Measurements from ENCODE around the gene ST7. TPM values are rescaled to one million over a fixed set of nuclear protein-coding genes. Genes with fewer than 3 reads are reported as not detected.
A peak's percentile ranks its signal among the peaks of the same experiment; 100 is the strongest.
"Not testable (repeated sequence)": the region's sequence is repeated elsewhere in the genome, so short reads cannot be mapped to it uniquely, and the experiment has no call there.

The ST7 gene
- total RNA-seq, 1 donor, result 19.9 TPM

- H3K79me2 ChIP-seq (ENCODE audit: insufficient read depth, low read length), result peaks cover 60% of the 10 kb centered on the region
- no peak overlapping the region for H2AFZ ChIP-seq (ENCODE audit: low read length)
These were observed 17.1 kb downstream of the ST7 start for GRCh38 chr7:116970238-116970910.

GRCh38 chr7:116971153-116971552, 17.9 kb downstream of the ST7 start:
- H3K27me3 ChIP-seq (ENCODE audit: insufficient read depth, low read length); H3K36me3 ChIP-seq (ENCODE audit: insufficient read depth, low read length); H3K4me3 ChIP-seq (ENCODE audit: insufficient read depth, low read length); H2AFZ ChIP-seq (ENCODE audit: low read length); DNase-seq (ENCODE audit: insufficient read length, low spot score, missing footprints); H3K4me2 ChIP-seq (ENCODE audit: insufficient read depth, low read length); H3K4me1 ChIP-seq (ENCODE audit: insufficient read depth, low read length); H3K9me3 ChIP-seq (ENCODE audit: low read depth, low read length); H3K27ac ChIP-seq (ENCODE audit: low read depth, low read length): not testable (repeated sequence)
- peaks cover 12% of the 10 kb centered on the region for H4K20me1 ChIP-seq (ENCODE audit: insufficient read depth, low read length)
- H3K79me2 ChIP-seq (ENCODE audit: insufficient read depth, low read length), result peaks cover 58% of the 10 kb centered on the region

More at GRCh38 chr7:116970238-116970910, 17.1 kb downstream of the ST7 start:
- Histone ChIP-seq H4K20me1 (ENCODE audit: insufficient read depth, low read length) (peaks cover 16% of the 10 kb centered on the region), H3K4me3 (ENCODE audit: insufficient read depth, low read length) (no peak overlapping the region), H3K36me3 (ENCODE audit: insufficient read depth, low read length) (no peaks in the 10 kb centered on the region), H3K9me3 (ENCODE audit: low read depth, low read length) (no peaks in the 10 kb centered on the region), H3K27me3 (ENCODE audit: insufficient read depth, low read length) (no peaks in the 10 kb centered on the region), H3K4me1 (ENCODE audit: insufficient read depth, low read length) (no peaks in the 10 kb centered on the region), H3K27ac (ENCODE audit: low read depth, low read length) (no peak overlapping the region), H3K4me2 (ENCODE audit: insufficient read depth, low read length) (no peak overlapping the region)
- no peak for TF ChIP-seq CTCF (IDR thresholded peaks at IDR 0.05; ENCODE audit: extremely low read depth, low read depth, low read length)
- DNase-seq (ENCODE audit: insufficient read length, low spot score, missing footprints), result no peak

- Histone ChIP-seq H3K4me2 (ENCODE audit: insufficient read depth, low read length) (no peak overlapping the region), H4K20me1 (ENCODE audit: insufficient read depth, low read length) (peaks cover 13% of the 10 kb centered on the region), H3K9me3 (ENCODE audit: low read depth, low read length) (no peaks in the 10 kb centered on the region), H3K4me3 (ENCODE audit: insufficient read depth, low read length) (no peak overlapping the region), H2AFZ (ENCODE audit: low read length) (no peak overlapping the region), H3K4me1 (ENCODE audit: insufficient read depth, low read length) (peaks cover under 1% of the 10 kb centered on the region), H3K79me2 (ENCODE audit: insufficient read depth, low read length) (peaks cover 58% of the 10 kb centered on the region), H3K27me3 (ENCODE audit: insufficient read depth, low read length) (no peaks in the 10 kb centered on the region), H3K27ac (ENCODE audit: low read depth, low read length) (no peak overlapping the region), H3K36me3 (ENCODE audit: insufficient read depth, low read length) (no peaks in the 10 kb centered on the region)
- no peak for DNase-seq (ENCODE audit: insufficient read length, low spot score, missing footprints)
- no peak for TF ChIP-seq CTCF (IDR thresholded peaks at IDR 0.05; ENCODE audit: extremely low read depth, low read depth, low read length)
These were observed 18.6 kb downstream of the ST7 start for GRCh38 chr7:116971869-116972268.

GRCh38 chr7:116975024-116975423, 21.7 kb downstream of the ST7 start:
- peaks cover 38% of the 10 kb centered on the region for H3K79me2 ChIP-seq (ENCODE audit: insufficient read depth, low read length)
- H3K27me3 ChIP-seq (ENCODE audit: insufficient read depth, low read length); H2AFZ ChIP-seq (ENCODE audit: low read length); H3K4me2 ChIP-seq (ENCODE audit: insufficient read depth, low read length); H3K4me3 ChIP-seq (ENCODE audit: insufficient read depth, low read length); DNase-seq (ENCODE audit: insufficient read length, low spot score, missing footprints); H3K36me3 ChIP-seq (ENCODE audit: insufficient read depth, low read length); H3K4me1 ChIP-seq (ENCODE audit: insufficient read depth, low read length); H3K9me3 ChIP-seq (ENCODE audit: low read depth, low read length); H4K20me1 ChIP-seq (ENCODE audit: insufficient read depth, low read length); H3K27ac ChIP-seq (ENCODE audit: low read depth, low read length): not testable (repeated sequence)

- TF ChIP-seq CTCF (IDR thresholded peaks at IDR 0.05; ENCODE audit: extremely low read depth, low read depth, low read length), result no peak
- peak; percentile 10 for DNase-seq (ENCODE audit: insufficient read length, low spot score, missing footprints)
- no peak overlapping the region for H3K4me3 ChIP-seq (ENCODE audit: insufficient read depth, low read length)
- peaks cover 36% of the 10 kb centered on the region for H3K79me2 ChIP-seq (ENCODE audit: insufficient read depth, low read length)
- no peaks in the 10 kb centered on the region for H3K27me3 ChIP-seq (ENCODE audit: insufficient read depth, low read length)
- no peak overlapping the region for H3K27ac ChIP-seq (ENCODE audit: low read depth, low read length)
- no peak overlapping the region for H2AFZ ChIP-seq (ENCODE audit: low read length)
- H3K9me3 ChIP-seq (ENCODE audit: low read depth, low read length), result no peaks in the 10 kb centered on the region
- H4K20me1 ChIP-seq (ENCODE audit: insufficient read depth, low read length), result peaks cover 5% of the 10 kb centered on the region
- H3K4me2 ChIP-seq (ENCODE audit: insufficient read depth, low read length), result no peak overlapping the region
- H3K36me3 ChIP-seq (ENCODE audit: insufficient read depth, low read length), result no peaks in the 10 kb centered on the region
- peaks cover 5% of the 10 kb centered on the region for H3K4me1 ChIP-seq (ENCODE audit: insufficient read depth, low read length)
These were observed 23.9 kb downstream of the ST7 start for GRCh38 chr7:116977172-116977571.

Measured in osteoblast (primary cell).